ENCODE measurements around the gene PHKA1. TPM values are rescaled to one million over a fixed set of nuclear protein-coding genes. Genes with fewer than 3 reads are reported as not detected.
"Not testable (repeated sequence)": the region's sequence is repeated elsewhere in the genome, so short reads cannot be mapped to it uniquely, and the experiment has no call there.

Gene PHKA1
- total RNA-seq, 2 experiments from 2014 or later = 3.5 to 3.8 TPM

- POLR2A ChIA-PET; H3K4me3 Mint-ChIP-seq; H3K27ac Mint-ChIP-seq; CTCF ChIA-PET; H3K9me3 Mint-ChIP-seq; H3K27me3 Mint-ChIP-seq; DNase-seq; intact Hi-C loops (cut with micrococcal nuclease): not testable (repeated sequence)
- H3K4me1 Mint-ChIP-seq (ENCODE audit: low read depth) = peaks cover 14% of the 10 kb centered on the region
- peaks cover 14% of the 10 kb centered on the region for H3K36me3 Mint-ChIP-seq
Observed at GRCh38 chrX:72559655-72560054, 154.5 kb downstream of the PHKA1 start.

GRCh38 chrX:72554448-72555140 is 159.5 kb downstream of the PHKA1 start:
- peaks cover 14% of the 10 kb centered on the region for H3K4me1 Mint-ChIP-seq (ENCODE audit: low read depth)
- ChIA-PET POLR2A (no interaction called here), CTCF (interaction anchor here (1.5 to 1.9 kb wide), 2 partner anchors 257 to 309 kb away, joined by 3 to 4 read pairs; no protein-coding TSS in a partner anchor)
- intact Hi-C loops (cut with micrococcal nuclease) = no loop called here
- no peaks in the 10 kb centered on the region for H3K9me3 Mint-ChIP-seq
- H3K27me3 Mint-ChIP-seq = no peaks in the 10 kb centered on the region
- H3K27ac Mint-ChIP-seq = no peak overlapping the region
- peaks cover 9% of the 10 kb centered on the region for H3K36me3 Mint-ChIP-seq
- no peak for DNase-seq
- no peak overlapping the region for H3K4me3 Mint-ChIP-seq

- H3K9me3 Mint-ChIP-seq; DNase-seq; H3K4me3 Mint-ChIP-seq; H3K27me3 Mint-ChIP-seq; H3K27ac Mint-ChIP-seq; POLR2A ChIA-PET; H3K4me1 Mint-ChIP-seq (ENCODE audit: low read depth); intact Hi-C loops (cut with micrococcal nuclease); H3K36me3 Mint-ChIP-seq: not testable (repeated sequence)
- CTCF ChIA-PET = interaction anchor here (0.6 kb wide), 1 partner anchor 324 kb away, joined by 4 read pairs; no protein-coding TSS in a partner anchor
Observed at GRCh38 chrX:72552443-72552842, 161.7 kb downstream of the PHKA1 start.

GRCh38 chrX:72545990-72546389 is 168.1 kb downstream of the PHKA1 start:
- intact Hi-C loops (cut with micrococcal nuclease) = loop anchor here (10.0 kb wide), 1 partner anchor 241 kb away; the partner anchor contains the start of gene CITED1
- no peak for DNase-seq
- H3K4me3 Mint-ChIP-seq = no peak overlapping the region
- no peaks in the 10 kb centered on the region for H3K27me3 Mint-ChIP-seq
- H3K27ac Mint-ChIP-seq = no peak overlapping the region
- peaks cover 8% of the 10 kb centered on the region for H3K36me3 Mint-ChIP-seq
- no peaks in the 10 kb centered on the region for H3K9me3 Mint-ChIP-seq
- CTCF ChIA-PET = interaction anchor here (1.4 kb wide), 1 partner anchor 248 kb away, joined by 3 read pairs; no protein-coding TSS in a partner anchor
- H3K4me1 Mint-ChIP-seq (ENCODE audit: low read depth) = peaks cover 4% of the 10 kb centered on the region
- POLR2A ChIA-PET = no interaction called here

- no peak for DNase-seq
- ChIA-PET POLR2A (interaction anchor here (0.6 kb wide), 1 partner anchor 292 kb away, joined by 3 read pairs; no protein-coding TSS in a partner anchor), CTCF (interaction anchor here (1.2 to 1.7 kb wide), 2 partner anchors 242 to 296 kb away, joined by 3 to 7 read pairs; no protein-coding TSS in a partner anchor)
- Mint-ChIP-seq H3K4me3 (no peak overlapping the region), H3K27ac (no peak overlapping the region), H3K4me1 (ENCODE audit: low read depth) (peaks cover 4% of the 10 kb centered on the region), H3K27me3 (no peaks in the 10 kb centered on the region), H3K36me3 (peaks cover 4% of the 10 kb centered on the region), H3K9me3 (no peaks in the 10 kb centered on the region)
- intact Hi-C loops (cut with micrococcal nuclease) = loop anchor here (10.0 kb wide), 1 partner anchor 236 kb away; the partner anchor contains the start of gene CITED1
Observed at GRCh38 chrX:72540318-72540717, 173.8 kb downstream of the PHKA1 start.

- Mint-ChIP-seq H3K36me3 (peaks cover 4% of the 10 kb centered on the region), H3K27me3 (no peaks in the 10 kb centered on the region), H3K9me3 (no peaks in the 10 kb centered on the region), H3K4me1 (ENCODE audit: low read depth) (peaks cover 4% of the 10 kb centered on the region), H3K27ac (no peak overlapping the region), H3K4me3 (no peak overlapping the region)
- ChIA-PET CTCF (interaction anchor here (1.2 to 1.7 kb wide), 2 partner anchors 242 to 295 kb away, joined by 3 to 7 read pairs; no protein-coding TSS in a partner anchor), POLR2A (interaction anchor here (0.6 kb wide), 1 partner anchor 291 kb away, joined by 3 read pairs; no protein-coding TSS in a partner anchor)
- no peak for DNase-seq
- intact Hi-C loops (cut with micrococcal nuclease) = loop anchor here (10.0 kb wide), 1 partner anchor 235 kb away; the partner anchor contains the start of gene CITED1
Observed at GRCh38 chrX:72539822-72540221, 174.3 kb downstream of the PHKA1 start.

- no peak for DNase-seq
- POLR2A ChIA-PET = no interaction called here
- CTCF ChIA-PET = no interaction called here
- no peak overlapping the region for H3K4me3 Mint-ChIP-seq
- peaks cover 2% of the 10 kb centered on the region for H3K4me1 Mint-ChIP-seq (ENCODE audit: low read depth)
- no peaks in the 10 kb centered on the region for H3K9me3 Mint-ChIP-seq
- H3K27me3 Mint-ChIP-seq = no peaks in the 10 kb centered on the region
- no peak overlapping the region for H3K27ac Mint-ChIP-seq
- peaks cover 3% of the 10 kb centered on the region for H3K36me3 Mint-ChIP-seq
- intact Hi-C loops (cut with micrococcal nuclease) = no loop called here
Observed at GRCh38 chrX:72536542-72536941, 177.6 kb downstream of the PHKA1 start.

- no peak overlapping the region for H3K27ac Mint-ChIP-seq
- CTCF ChIA-PET = no interaction called here
Observed at GRCh38 chrX:72532366-72532765, 181.7 kb downstream of the PHKA1 start.

More at GRCh38 chrX:72532366-72532765, 181.7 kb downstream of the PHKA1 start:
- Mint-ChIP-seq H3K4me3 (no peak overlapping the region), H3K9me3 (no peaks in the 10 kb centered on the region), H3K4me1 (ENCODE audit: low read depth) (no peaks in the 10 kb centered on the region), H3K36me3 (peaks cover 11% of the 10 kb centered on the region), H3K27me3 (no peaks in the 10 kb centered on the region)
- POLR2A ChIA-PET = no interaction called here
- no peak for DNase-seq
- intact Hi-C loops (cut with micrococcal nuclease) = no loop called here

Other genes starting within 250 kb of the PHKA1 start
- gene HDAC8, start 141.5 kb downstream of the PHKA1 start, total RNA-seq = 10 to 100 TPM; 17.9 to 19.7 TPM
- not detected for gene DMRTC1B, start 62.6 kb upstream of the PHKA1 start, total RNA-seq
- not detected for gene FAM236B, start 68.4 kb upstream of the PHKA1 start, total RNA-seq
- gene FAM236D, start 93.9 kb upstream of the PHKA1 start, total RNA-seq = not detected
- not detected for gene FAM236C, start 198.3 kb upstream of the PHKA1 start, total RNA-seq
- gene FAM236A, start 223.9 kb upstream of the PHKA1 start, total RNA-seq = not detected
- gene DMRTC1, start 229.5 kb upstream of the PHKA1 start, total RNA-seq = not detected

Measured in activated CD4-positive, alpha-beta memory T cell treated with anti-CD3 and anti-CD28 coated beads for 36 hours (primary cell).